ENCODE data around the gene NFIB. TPM values are rescaled to one million over a fixed set of nuclear protein-coding genes. Genes with fewer than 3 reads are reported as not detected.

The NFIB gene
- total and polyA plus RNA-seq, 2 of the 4 experiments (the other 2 are of a cell fraction) = 1.4 to 2.0 TPM

- ChIA-PET CTCF (no interaction called here), POLR2A (ENCODE audit: unreplicated experiment) (no interaction called here)
- no peak overlapping the region for H3K27ac ChIP-seq (ENCODE audit: insufficient read depth, low read length)
- BruUV-seq (replicated peaks) = no TSS peak
- H3K18ac ChIP-seq (ENCODE audit: low read depth, low read length) = no peak overlapping the region
- H2AFZ ChIP-seq (replicated peaks; ENCODE audit: low read length, poor library complexity) = no peak overlapping the region
- no peak overlapping the region for H3K4ac ChIP-seq (ENCODE audit: low read depth, low read length)
- H3K9ac ChIP-seq (ENCODE audit: low read depth, low read length) = no peak overlapping the region
- DNase-seq (no peak), ATAC-seq (ENCODE audit: low read depth) (no peak)
- no peak overlapping the region for H4K5ac ChIP-seq (ENCODE audit: low read depth, low read length)
- H2BK15ac ChIP-seq (ENCODE audit: low read depth, low read length) = no peak overlapping the region
- no peak overlapping the region for H3K14ac ChIP-seq (replicated peaks; ENCODE audit: low read depth, low read length)
- H4K91ac ChIP-seq (ENCODE audit: insufficient read depth, low read depth, low read length) = no peak overlapping the region
- H2BK5ac ChIP-seq (ENCODE audit: low read depth, low read length, poor library complexity, severe bottlenecking) = no peak overlapping the region
- intact Hi-C loops (cut with micrococcal nuclease) (no loop called here), dilution Hi-C loops (cut with HindIII; ENCODE audit: low sequenced_read_pairs, unreplicated experiment) (no loop called here), in situ Hi-C loops (cut with MboI; ENCODE audit: low sequenced_read_pairs) (no loop called here)
- H3K4me2 ChIP-seq (ENCODE audit: low read depth, low read length) = no peak overlapping the region
- H2BK120ac ChIP-seq (ENCODE audit: low read depth, low read length) = no peak overlapping the region
- no peaks in the 10 kb centered on the region for H3K79me1 ChIP-seq (ENCODE audit: low read depth in 1 of 2, low read length in 2 of 2)
- no peak overlapping the region for H2AK9ac ChIP-seq (replicated peaks; ENCODE audit: low read depth, low read length, poor library complexity)
- no CpG with 5 or more reads among the region's 2 CpGs for WGBS, 2 experiments (ENCODE audit: extremely low coverage in 2 of 2, insufficient read length in 1 of 2)
- no peak overlapping the region for H2AK5ac ChIP-seq (ENCODE audit: low read depth, low read length)
- H3K9me1 ChIP-seq (ENCODE audit: insufficient read depth, low read length) = no peaks in the 10 kb centered on the region
- no peaks in the 10 kb centered on the region for H3K4me1 ChIP-seq (ENCODE audit: control insufficient read depth, insufficient read depth, low read length)
- H4K8ac ChIP-seq (ENCODE audit: low read depth in 2 of 2, low read length in 2 of 2) = no peak overlapping the region
- no peak overlapping the region for H3K56ac ChIP-seq (ENCODE audit: extremely low read depth, insufficient read depth, low read length)
- TF ChIP-seq NFE2L2 (IDR thresholded peaks at IDR 0.05; ENCODE audit: low read depth, low read length) (no peak), MXI1 (IDR thresholded peaks at IDR 0.05; ENCODE audit: borderline replicate concordance, low read depth, low read length) (no peak), RAD21 (IDR thresholded peaks at IDR 0.05; ENCODE audit: low read length) (no peak), RCOR1 (IDR thresholded peaks at IDR 0.05; ENCODE audit: insufficient replicate concordance, low read length) (no peak), MAFK (IDR thresholded peaks at IDR 0.05; ENCODE audit: low read depth, low read length) (no peak), CTCF (conservative IDR thresholded peaks at IDR 0.05; ENCODE audit: low read depth, low read length) (no peak), FOS (IDR thresholded peaks at IDR 0.05; ENCODE audit: low read depth, low read length) (no peak), USF2 (IDR thresholded peaks at IDR 0.05; ENCODE audit: low read depth, low read length) (no peak), POLR2A (IDR thresholded peaks at IDR 0.05; ENCODE audit: low read depth, low read length) (no peak), CHD1 (IDR thresholded peaks at IDR 0.05; ENCODE audit: low read depth, low read length) (no peak), BHLHE40 (IDR thresholded peaks at IDR 0.05; ENCODE audit: low read depth, low read length) (no peak), MAZ (IDR thresholded peaks at IDR 0.05; ENCODE audit: borderline replicate concordance, low read depth, low read length) (no peak), ELK1 (IDR thresholded peaks at IDR 0.05; ENCODE audit: borderline replicate concordance, low read depth, low read length) (no peak), CEBPB (IDR thresholded peaks at IDR 0.05; ENCODE audit: low read depth, low read length) (no peak), RFX5 (IDR thresholded peaks at IDR 0.05; ENCODE audit: low read depth, low read length) (no peak), SMC3 (IDR thresholded peaks at IDR 0.05; ENCODE audit: low read depth, low read length) (no peak)
- H4K20me1 ChIP-seq (ENCODE audit: insufficient read depth, low read length) = no peaks in the 10 kb centered on the region
- H3K27me3 ChIP-seq (ENCODE audit: control insufficient read depth, insufficient read depth, low read length) = no peaks in the 10 kb centered on the region
- H3K23ac ChIP-seq (ENCODE audit: low read depth, low read length) = no peak overlapping the region
- no peak overlapping the region for H2BK20ac ChIP-seq (ENCODE audit: low read depth, low read length)
- no peak overlapping the region for H3K4me3 ChIP-seq (ENCODE audit: insufficient read depth, low read depth, low read length)
- no peaks in the 10 kb centered on the region for H3K36me3 ChIP-seq (ENCODE audit: control insufficient read depth, insufficient read depth, low read length)
- no peaks in the 10 kb centered on the region for H3K9me3 ChIP-seq (ENCODE audit: control insufficient read depth, insufficient read depth, low read length)
Observed at GRCh38 chr9:14173713-14174112, 140.2 kb downstream of the NFIB start.
